Middle frontal gyrus (tissue), 1 donor: Measurements from ENCODE around the gene TRIM44.

Experiments
- DNase-seq: peaks from one replicate; pipeline ENCODE4 v3.0.0-alpha.2; 2015; ENCODE audit warnings: low spot score; ENCODE audit errors: extremely low spot score

TRIM44 gene

GRCh38 chr11:35787626-35788025, 125.1 kb downstream of the TRIM44 start:
- DNase-seq = no peak

- peak; percentile 24 for DNase-seq
Observed at GRCh38 chr11:35791088-35791958, 128.7 kb downstream of the TRIM44 start.

- no peak for DNase-seq
Observed at GRCh38 chr11:35792148-35792845, 129.7 kb downstream of the TRIM44 start.

- no peak for DNase-seq
Observed at GRCh38 chr11:35792846-35793192, 130.2 kb downstream of the TRIM44 start.

- DNase-seq = no peak
Observed at GRCh38 chr11:35794333-35794732, 131.8 kb downstream of the TRIM44 start.

GRCh38 chr11:35794850-35795249, 132.3 kb downstream of the TRIM44 start:
- DNase-seq = no peak

GRCh38 chr11:35796562-35796961, 134.0 kb downstream of the TRIM44 start:
- no peak for DNase-seq

GRCh38 chr11:35798423-35798822, 135.8 kb downstream of the TRIM44 start:
- DNase-seq = no peak

GRCh38 chr11:35798983-35799382, 136.4 kb downstream of the TRIM44 start:
- DNase-seq = no peak

GRCh38 chr11:35799655-35800054, 137.1 kb downstream of the TRIM44 start:
- DNase-seq = no peak

- no peak for DNase-seq
Observed at GRCh38 chr11:35800970-35801953, 138.7 kb downstream of the TRIM44 start.

- no peak for DNase-seq
Observed at GRCh38 chr11:35802221-35802620, 139.6 kb downstream of the TRIM44 start.

- no peak for DNase-seq
Observed at GRCh38 chr11:35802672-35803071, 140.1 kb downstream of the TRIM44 start.

GRCh38 chr11:35803115-35803514, 140.5 kb downstream of the TRIM44 start:
- no peak for DNase-seq

GRCh38 chr11:35804451-35805040, 142.0 kb downstream of the TRIM44 start:
- DNase-seq = no peak

GRCh38 chr11:35809561-35809960, 147.0 kb downstream of the TRIM44 start:
- DNase-seq = no peak

GRCh38 chr11:35810045-35810645, 147.6 kb downstream of the TRIM44 start:
- DNase-seq = no peak

GRCh38 chr11:35811783-35812182, 149.2 kb downstream of the TRIM44 start:
- no peak for DNase-seq

- peak; percentile 51 for DNase-seq
Observed at GRCh38 chr11:35812828-35813227, 150.3 kb downstream of the TRIM44 start.

GRCh38 chr11:35814081-35814695, 151.6 kb downstream of the TRIM44 start:
- DNase-seq = no peak
